Measurements from ENCODE around the gene RPRD2.
A peak's percentile ranks its signal among the peaks of the same experiment; 100 is the strongest.

The RPRD2 gene

DNA sequence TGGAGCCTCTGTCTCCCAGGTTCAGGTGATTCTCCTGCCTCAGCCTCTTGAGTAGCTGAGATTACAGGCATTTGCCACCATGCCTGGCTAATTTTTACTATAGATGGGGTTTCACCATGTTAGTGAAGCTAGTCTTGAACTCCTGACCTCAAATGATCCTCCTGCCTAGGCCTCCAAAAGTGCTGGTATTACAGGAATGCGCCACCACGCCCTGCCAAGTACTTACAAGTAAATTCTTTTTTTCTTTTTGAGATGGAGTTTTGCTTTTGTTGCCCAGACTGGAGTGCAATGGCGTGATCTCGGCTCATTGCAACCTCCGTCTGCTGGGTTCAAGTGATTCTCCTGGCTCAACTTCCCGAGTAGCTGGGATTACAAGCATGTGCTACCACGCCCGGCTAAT is 42.5 kb downstream of the RPRD2 start:
- Histone ChIP-seq H2AK5ac (ENCODE audit: low read length) (no peak overlapping the region), H3K79me1 (ENCODE audit: low read length) (peaks cover 6% of the 10 kb centered on the region), H2BK120ac (ENCODE audit: low read depth, low read length) (no peak overlapping the region), H3K4ac (ENCODE audit: low read depth, low read length) (no peak overlapping the region), H3K36me3 (ENCODE audit: control insufficient read depth, insufficient read depth, low read length) (no peaks in the 10 kb centered on the region), H3K4me2 (ENCODE audit: low read length) (no peak overlapping the region), H3K18ac (ENCODE audit: low read length) (no peak overlapping the region), H2BK5ac (ENCODE audit: low read length) (no peak overlapping the region), H3K9ac (ENCODE audit: low read length) (no peak overlapping the region), H3K27ac (ENCODE audit: low read depth, low read length) (no peak overlapping the region), H3K27me3 (ENCODE audit: insufficient read depth, low read length, poor library complexity) (no peaks in the 10 kb centered on the region), H2BK15ac (replicated peaks; ENCODE audit: low read depth) (no peak overlapping the region), H3K79me2 (ENCODE audit: control insufficient read depth, insufficient read depth, low read length) (peaks cover 30% of the 10 kb centered on the region), H3K4me3 (ENCODE audit: low read length) (no peak overlapping the region), H3K4me1 (ENCODE audit: control insufficient read depth, low read depth, low read length) (no peaks in the 10 kb centered on the region), H4K8ac (ENCODE audit: low read depth, low read length) (no peak overlapping the region), H3K56ac (ENCODE audit: low read length) (no peak overlapping the region), H4K5ac (ENCODE audit: low read length) (no peak overlapping the region), H3K23ac (ENCODE audit: low read length) (no peak overlapping the region)
- peak; percentile 42 for DNase-seq
- WGBS (ENCODE audit: extremely low coverage, insufficient coverage, low lambda C conversion rate): no CpG with 5 or more reads among the region's 8 CpGs

DNA sequence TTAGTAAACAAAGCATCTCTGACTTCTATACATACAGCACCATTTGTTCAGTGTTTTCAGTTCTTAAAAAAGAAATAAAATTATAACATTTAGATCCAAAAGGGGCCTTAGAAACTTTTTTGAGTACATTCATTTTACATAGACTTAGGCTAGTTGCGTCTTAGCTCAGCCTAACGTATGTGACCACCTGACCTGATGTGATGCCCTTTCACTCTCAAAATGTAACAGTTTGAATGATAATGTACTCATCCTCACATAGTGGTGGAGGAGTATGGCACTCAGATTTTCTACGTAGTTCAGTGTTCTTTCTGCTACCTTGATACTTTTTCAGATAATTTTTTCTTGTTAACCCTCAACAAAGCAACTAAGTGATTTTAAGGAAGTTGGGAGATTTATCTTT is 43.4 kb downstream of the RPRD2 start:
- H4K8ac ChIP-seq (ENCODE audit: low read depth, low read length): no peak overlapping the region
- no peak overlapping the region for H3K27ac ChIP-seq (ENCODE audit: low read depth, low read length)
- H2BK5ac ChIP-seq (ENCODE audit: low read length): no peak overlapping the region
- no peaks in the 10 kb centered on the region for H3K36me3 ChIP-seq (ENCODE audit: control insufficient read depth, insufficient read depth, low read length)
- no peak for DNase-seq
- H3K23ac ChIP-seq (ENCODE audit: low read length): no peak overlapping the region
- no peak overlapping the region for H4K5ac ChIP-seq (ENCODE audit: low read length)
- no peak overlapping the region for H3K4me2 ChIP-seq (ENCODE audit: low read length)
- H3K79me2 ChIP-seq (ENCODE audit: control insufficient read depth, insufficient read depth, low read length): peaks cover 32% of the 10 kb centered on the region
- H3K27me3 ChIP-seq (ENCODE audit: insufficient read depth, low read length, poor library complexity): no peaks in the 10 kb centered on the region
- H3K79me1 ChIP-seq (ENCODE audit: low read length): peaks cover 6% of the 10 kb centered on the region
- no peak overlapping the region for H3K4ac ChIP-seq (ENCODE audit: low read depth, low read length)
- H3K4me1 ChIP-seq (ENCODE audit: control insufficient read depth, low read depth, low read length): no peaks in the 10 kb centered on the region
- no peak overlapping the region for H3K9ac ChIP-seq (ENCODE audit: low read length)
- H2BK15ac ChIP-seq (replicated peaks; ENCODE audit: low read depth): no peak overlapping the region
- H2BK120ac ChIP-seq (ENCODE audit: low read depth, low read length): no peak overlapping the region
- H3K4me3 ChIP-seq (ENCODE audit: low read length): no peak overlapping the region
- H2AK5ac ChIP-seq (ENCODE audit: low read length): no peak overlapping the region
- no CpG with 5 or more reads among the region's 3 CpGs for WGBS (ENCODE audit: extremely low coverage, insufficient coverage, low lambda C conversion rate)
- no peak overlapping the region for H3K56ac ChIP-seq (ENCODE audit: low read length)
- no peak overlapping the region for H3K18ac ChIP-seq (ENCODE audit: low read length)

DNA sequence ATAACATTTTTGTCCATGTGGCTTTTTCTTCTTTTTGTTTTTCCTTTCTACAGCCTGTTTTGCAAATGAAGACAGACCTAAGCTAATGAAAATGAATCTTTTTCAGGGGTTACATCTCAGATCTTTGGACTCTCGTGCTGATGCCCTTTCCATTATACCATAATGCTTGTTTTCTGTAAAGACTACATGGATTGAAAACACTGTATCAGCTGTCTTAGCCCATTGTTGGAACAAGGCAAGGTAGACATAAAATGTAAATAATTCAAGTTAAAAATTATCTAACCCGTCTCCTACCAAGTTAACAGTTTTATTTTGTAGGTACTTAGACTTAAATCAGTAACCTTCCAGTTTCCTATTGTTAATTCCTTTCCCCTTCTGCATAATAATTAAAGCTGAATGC is 44.9 kb downstream of the RPRD2 start:
- no peak overlapping the region for H3K9ac ChIP-seq (ENCODE audit: low read length)
- no peak overlapping the region for H3K27ac ChIP-seq (ENCODE audit: low read depth, low read length)
- H4K5ac ChIP-seq (ENCODE audit: low read length): no peak overlapping the region
- H3K4ac ChIP-seq (ENCODE audit: low read depth, low read length): no peak overlapping the region
- H2BK5ac ChIP-seq (ENCODE audit: low read length): no peak overlapping the region
- no peak overlapping the region for H3K4me3 ChIP-seq (ENCODE audit: low read length)
- no peaks in the 10 kb centered on the region for H3K4me1 ChIP-seq (ENCODE audit: control insufficient read depth, low read depth, low read length)
- no peaks in the 10 kb centered on the region for H3K36me3 ChIP-seq (ENCODE audit: control insufficient read depth, insufficient read depth, low read length)
- H2BK120ac ChIP-seq (ENCODE audit: low read depth, low read length): no peak overlapping the region
- peaks cover 4% of the 10 kb centered on the region for H3K79me1 ChIP-seq (ENCODE audit: low read length)
- no peak overlapping the region for H3K4me2 ChIP-seq (ENCODE audit: low read length)
- no peak overlapping the region for H3K56ac ChIP-seq (ENCODE audit: low read length)
- no peaks in the 10 kb centered on the region for H3K27me3 ChIP-seq (ENCODE audit: insufficient read depth, low read length, poor library complexity)
- H4K8ac ChIP-seq (ENCODE audit: low read depth, low read length): no peak overlapping the region
- H2AK5ac ChIP-seq (ENCODE audit: low read length): no peak overlapping the region
- WGBS (ENCODE audit: extremely low coverage, insufficient coverage, low lambda C conversion rate): no CpG with 5 or more reads among the region's 2 CpGs
- DNase-seq: no peak
- no peak overlapping the region for H3K18ac ChIP-seq (ENCODE audit: low read length)
- no peak overlapping the region for H2BK15ac ChIP-seq (replicated peaks; ENCODE audit: low read depth)
- H3K79me2 ChIP-seq (ENCODE audit: control insufficient read depth, insufficient read depth, low read length): peaks cover 26% of the 10 kb centered on the region
- no peak overlapping the region for H3K23ac ChIP-seq (ENCODE audit: low read length)

DNA sequence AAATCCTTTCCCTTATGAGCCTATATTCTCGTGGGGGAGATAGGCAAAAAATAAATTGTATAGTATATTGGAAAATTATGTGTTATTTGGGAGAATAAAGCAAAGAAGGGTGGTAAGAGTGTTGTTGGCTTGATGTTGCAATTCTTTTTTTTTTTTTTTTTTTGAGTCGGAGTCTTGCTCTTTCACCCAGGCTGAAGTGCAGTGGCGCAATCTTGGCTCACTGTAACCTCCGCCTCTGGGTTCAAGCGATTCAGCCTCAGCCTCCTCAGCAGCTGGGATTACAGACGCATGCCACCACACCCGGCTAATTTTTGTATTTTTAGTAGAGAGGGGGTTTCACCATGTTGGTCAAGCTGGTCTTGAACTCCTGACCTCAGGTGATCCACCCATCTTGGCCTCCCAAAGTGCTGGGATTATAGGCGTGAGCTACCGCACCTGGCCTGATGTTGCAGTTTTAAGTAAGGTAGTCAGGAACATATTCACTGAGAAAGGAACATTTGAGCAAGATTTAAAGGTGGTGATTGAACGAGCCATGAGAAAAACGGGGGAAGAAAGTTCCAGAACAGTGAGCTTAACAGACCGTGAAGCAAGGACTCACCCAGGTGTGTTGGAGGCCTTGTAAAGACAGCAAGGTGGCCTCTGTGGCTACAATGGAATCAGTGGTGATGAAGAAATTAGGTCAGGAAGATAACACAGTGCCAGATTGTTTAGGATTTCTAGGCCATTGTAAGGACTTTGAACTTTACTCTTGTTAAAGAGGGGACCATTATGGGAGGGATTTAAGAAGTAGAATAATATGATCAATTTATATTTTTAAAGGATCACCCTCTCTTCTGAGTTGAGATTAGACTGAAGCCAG is 45.8 kb downstream of the RPRD2 start:
- Histone ChIP-seq H4K5ac (ENCODE audit: low read length) (no peak overlapping the region), H2BK15ac (replicated peaks; ENCODE audit: low read depth) (no peak overlapping the region), H3K27ac (ENCODE audit: low read depth, low read length) (no peak overlapping the region), H3K23ac (ENCODE audit: low read length) (no peak overlapping the region), H3K79me2 (ENCODE audit: control insufficient read depth, insufficient read depth, low read length) (peaks cover 23% of the 10 kb centered on the region), H2BK120ac (ENCODE audit: low read depth, low read length) (no peak overlapping the region), H3K4ac (ENCODE audit: low read depth, low read length) (no peak overlapping the region), H3K27me3 (ENCODE audit: insufficient read depth, low read length, poor library complexity) (no peaks in the 10 kb centered on the region), H3K79me1 (ENCODE audit: low read length) (peaks cover 3% of the 10 kb centered on the region), H3K4me3 (ENCODE audit: low read length) (no peak overlapping the region), H3K36me3 (ENCODE audit: control insufficient read depth, insufficient read depth, low read length) (no peaks in the 10 kb centered on the region), H2AK5ac (ENCODE audit: low read length) (no peak overlapping the region), H3K56ac (ENCODE audit: low read length) (no peak overlapping the region), H3K18ac (ENCODE audit: low read length) (no peak overlapping the region), H4K8ac (ENCODE audit: low read depth, low read length) (no peak overlapping the region), H3K9ac (ENCODE audit: low read length) (no peak overlapping the region), H3K4me2 (ENCODE audit: low read length) (no peak overlapping the region), H3K4me1 (ENCODE audit: control insufficient read depth, low read depth, low read length) (no peaks in the 10 kb centered on the region), H2BK5ac (ENCODE audit: low read length) (no peak overlapping the region)
- no peak for DNase-seq
- WGBS (ENCODE audit: extremely low coverage, insufficient coverage, low lambda C conversion rate): 100% methylated on average over 1 of the region's 12 CpGs

DNA sequence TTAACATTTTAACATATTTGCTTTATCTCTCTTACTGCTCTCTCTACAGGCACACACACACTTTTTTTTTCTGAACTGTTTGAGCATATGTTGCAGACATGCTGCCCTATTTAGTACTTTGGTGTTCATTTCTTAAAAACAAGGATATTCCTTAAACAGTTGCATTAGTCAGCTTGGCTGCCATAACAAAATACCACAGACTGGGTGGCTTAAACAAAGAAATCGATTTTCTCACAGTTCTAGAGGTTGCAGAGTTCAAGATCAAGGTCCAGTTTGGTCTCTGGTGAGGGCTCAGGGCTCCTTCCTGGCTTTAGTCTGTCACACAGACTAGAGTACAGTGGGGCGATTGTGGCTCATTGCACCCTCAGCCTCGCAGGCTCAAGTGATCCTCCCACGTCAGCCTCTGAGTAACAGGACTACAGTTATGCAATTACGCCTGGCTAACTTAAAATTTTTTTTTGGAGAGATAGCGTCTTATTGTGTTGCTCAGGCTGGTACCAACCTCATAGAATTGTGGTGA is 46.7 kb downstream of the RPRD2 start:
- Histone ChIP-seq H3K4me3 (ENCODE audit: low read length) (no peak overlapping the region), H3K27me3 (ENCODE audit: insufficient read depth, low read length, poor library complexity) (no peaks in the 10 kb centered on the region), H3K27ac (ENCODE audit: low read depth, low read length) (no peak overlapping the region), H3K9ac (ENCODE audit: low read length) (no peak overlapping the region), H3K18ac (ENCODE audit: low read length) (no peak overlapping the region), H4K8ac (ENCODE audit: low read depth, low read length) (no peak overlapping the region), H3K56ac (ENCODE audit: low read length) (no peak overlapping the region), H3K4ac (ENCODE audit: low read depth, low read length) (no peak overlapping the region), H3K79me1 (ENCODE audit: low read length) (peaks cover 2% of the 10 kb centered on the region), H3K4me1 (ENCODE audit: control insufficient read depth, low read depth, low read length) (no peaks in the 10 kb centered on the region), H2BK5ac (ENCODE audit: low read length) (no peak overlapping the region), H3K4me2 (ENCODE audit: low read length) (no peak overlapping the region), H3K36me3 (ENCODE audit: control insufficient read depth, insufficient read depth, low read length) (no peaks in the 10 kb centered on the region), H2BK120ac (ENCODE audit: low read depth, low read length) (no peak overlapping the region), H4K5ac (ENCODE audit: low read length) (no peak overlapping the region), H3K23ac (ENCODE audit: low read length) (no peak overlapping the region), H3K79me2 (ENCODE audit: control insufficient read depth, insufficient read depth, low read length) (peaks cover 21% of the 10 kb centered on the region), H2BK15ac (replicated peaks; ENCODE audit: low read depth) (no peak overlapping the region), H2AK5ac (ENCODE audit: low read length) (no peak overlapping the region)
- no CpG with 5 or more reads among the region's 6 CpGs for WGBS (ENCODE audit: extremely low coverage, insufficient coverage, low lambda C conversion rate)
- no peak for DNase-seq
